Muscle of leg (tissue), 11 donors: ENCODE data around the gene TNFRSF1B. TPM values are rescaled to one million over a fixed set of nuclear protein-coding genes. Genes with fewer than 3 reads are reported as not detected.

Experiments
- DNase-seq: peaks from one replicate; pipeline ENCODE4 v3.0.0; 2013
- H3K27ac ChIP-seq: one replicate; pipeline ENCODE4 v1.5.1; 2013; ENCODE audit warnings: mild to moderate bottlenecking, low read length, control low read depth
- H3K27me3 ChIP-seq: one replicate; pipeline ENCODE4 v1.6.1; 2013; ENCODE audit warnings: low read length; ENCODE audit not compliant: control insufficient read depth, insufficient read depth
- H3K36me3 ChIP-seq: one replicate; pipeline ENCODE4 v1.6.1; 2013; ENCODE audit warnings: low read length; ENCODE audit not compliant: control insufficient read depth, insufficient read depth
- H3K4me1 ChIP-seq: one replicate; pipeline ENCODE4 v1.6.1; 2013; ENCODE audit warnings: low read length; ENCODE audit not compliant: control insufficient read depth, insufficient read depth
- H3K4me3 ChIP-seq: one replicate; pipeline ENCODE4 v1.5.1; 2013; ENCODE audit warnings: low read length, control low read depth
- H3K9me3 ChIP-seq: replicated peaks from 2 replicates; pipeline ENCODE4 v1.6.1; 2013; ENCODE audit warnings: low read depth, low read length; ENCODE audit not compliant: control insufficient read depth
- WGBS: methylation state at CpG from one replicate; pipeline ENCODE4 v1.1.5; 2013; ENCODE audit warnings: missing lambda C conversion rate; ENCODE audit not compliant: insufficient coverage; 5-methylcytosine and 5-hydroxymethylcytosine counted together
- polyA plus RNA-seq, 8 donors: library from polyadenylated mRNA; unstranded; fragments of 120-200 nt; gene quantifications; one replicate each; pipeline versions ENCODE4 v1.2.1 to v1.2.3, GENCODE V29; 2013; ENCODE audit warnings: inconsistent platforms in 1 of 8, low replicate concordance in 1 of 8; ENCODE audit not compliant: insufficient read length in 8 of 8, insufficient read depth in 1 of 8
- total RNA-seq: library from RNA; stranded (reverse); fragments of 120-200 nt; gene quantifications from one replicate; pipeline ENCODE4 v1.2.4, GENCODE V29; 2013

Gene TNFRSF1B
- total and polyA plus RNA-seq, 9 donors, result 8.8 to 17.5 (median 12.5) TPM

GRCh38 chr1:12157366-12158231 is 9.2 kb upstream of the TNFRSF1B start:
- H3K27me3 ChIP-seq, result no peaks in the 10 kb centered on the region
- H3K36me3 ChIP-seq, result no peaks in the 10 kb centered on the region
- 30% methylated on average over 3 of the region's 10 CpGs for WGBS
- H3K9me3 ChIP-seq, result no peaks in the 10 kb centered on the region
- no peak overlapping the region for H3K27ac ChIP-seq
- peaks cover 29% of the 10 kb centered on the region for H3K4me1 ChIP-seq
- H3K4me3 ChIP-seq, result no peak overlapping the region
- DNase-seq, result no peak

- Histone ChIP-seq H3K27ac (no peak overlapping the region), H3K9me3 (no peaks in the 10 kb centered on the region), H3K4me1 (peaks cover 23% of the 10 kb centered on the region), H3K36me3 (no peaks in the 10 kb centered on the region), H3K4me3 (no peak overlapping the region), H3K27me3 (no peaks in the 10 kb centered on the region)
- DNase-seq, result no peak
- WGBS, result 34% methylated on average over 13 of the region's 22 CpGs
Measured at GRCh38 chr1:12158357-12159092, 8.3 kb upstream of the TNFRSF1B start.

- Histone ChIP-seq H3K27ac (no peak overlapping the region), H3K4me3 (no peak overlapping the region), H3K36me3 (no peaks in the 10 kb centered on the region), H3K27me3 (no peaks in the 10 kb centered on the region), H3K4me1 (peaks cover 21% of the 10 kb centered on the region), H3K9me3 (no peaks in the 10 kb centered on the region)
- no peak for DNase-seq
- WGBS, result 91% methylated on average over 4 of the region's 7 CpGs
Measured at GRCh38 chr1:12159816-12160215, 7.0 kb upstream of the TNFRSF1B start.

- 47% methylated on average over 2 of the region's 2 CpGs for WGBS
- no peak overlapping the region for H3K4me3 ChIP-seq
- peaks cover 21% of the 10 kb centered on the region for H3K4me1 ChIP-seq
- DNase-seq, result no peak
- H3K9me3 ChIP-seq, result no peaks in the 10 kb centered on the region
- no peaks in the 10 kb centered on the region for H3K36me3 ChIP-seq
- H3K27ac ChIP-seq, result peak overlapping the region; percentile 62
- peaks cover 4% of the 10 kb centered on the region for H3K27me3 ChIP-seq
Measured at GRCh38 chr1:12161324-12161661, 5.5 kb upstream of the TNFRSF1B start.

- H3K27me3 ChIP-seq, result peaks cover 8% of the 10 kb centered on the region
- H3K4me1 ChIP-seq, result peaks cover 21% of the 10 kb centered on the region
- WGBS, result 15% methylated on average over 7 of the region's 9 CpGs
- H3K27ac ChIP-seq, result peak overlapping the region; percentile 62
- no peaks in the 10 kb centered on the region for H3K9me3 ChIP-seq
- no peaks in the 10 kb centered on the region for H3K36me3 ChIP-seq
- H3K4me3 ChIP-seq, result no peak overlapping the region
- DNase-seq, result peak; percentile 87
Measured at GRCh38 chr1:12161662-12162458, 4.9 kb upstream of the TNFRSF1B start.

- no peaks in the 10 kb centered on the region for H3K9me3 ChIP-seq
- no peak for DNase-seq
- no peak overlapping the region for H3K4me3 ChIP-seq
- peak overlapping the region; percentile 5 for H3K27ac ChIP-seq
- peaks cover 14% of the 10 kb centered on the region for H3K27me3 ChIP-seq
- H3K4me1 ChIP-seq, result peaks cover 26% of the 10 kb centered on the region
- H3K36me3 ChIP-seq, result no peaks in the 10 kb centered on the region
- 92% methylated on average over 7 of the region's 11 CpGs for WGBS
Measured at GRCh38 chr1:12162459-12163137, 4.2 kb upstream of the TNFRSF1B start.

GRCh38 chr1:12163210-12163609 is 3.6 kb upstream of the TNFRSF1B start:
- peaks cover 31% of the 10 kb centered on the region for H3K4me1 ChIP-seq
- peaks cover 19% of the 10 kb centered on the region for H3K27me3 ChIP-seq
- DNase-seq, result no peak
- no peaks in the 10 kb centered on the region for H3K36me3 ChIP-seq
- no peaks in the 10 kb centered on the region for H3K9me3 ChIP-seq
- no peak overlapping the region for H3K27ac ChIP-seq
- 100% methylated on average over 4 of the region's 9 CpGs for WGBS
- no peak overlapping the region for H3K4me3 ChIP-seq

- WGBS, result 77% methylated on average over 2 of the region's 5 CpGs
- Histone ChIP-seq H3K27ac (no peak overlapping the region), H3K36me3 (no peaks in the 10 kb centered on the region), H3K4me3 (no peak overlapping the region), H3K27me3 (peaks cover 24% of the 10 kb centered on the region), H3K4me1 (peaks cover 26% of the 10 kb centered on the region), H3K9me3 (no peaks in the 10 kb centered on the region)
- no peak for DNase-seq
Measured at GRCh38 chr1:12164210-12164609, 2.6 kb upstream of the TNFRSF1B start.

GRCh38 chr1:12165342-12165741 is 1.4 kb upstream of the TNFRSF1B start:
- H3K9me3 ChIP-seq, result no peaks in the 10 kb centered on the region
- H3K4me3 ChIP-seq, result no peak overlapping the region
- peaks cover 26% of the 10 kb centered on the region for H3K4me1 ChIP-seq
- WGBS, result no CpG with 5 or more reads among the region's 4 CpGs
- no peaks in the 10 kb centered on the region for H3K36me3 ChIP-seq
- peaks cover 24% of the 10 kb centered on the region for H3K27me3 ChIP-seq
- no peak overlapping the region for H3K27ac ChIP-seq
- no peak for DNase-seq
